Raji (cell line): ENCODE results near the gene OR11A1.

Source experiments
- POLR2A ChIP-seq: IDR thresholded peaks from 2 replicates; pipeline ENCODE4 v1.6.1; 2011; ENCODE audit warnings: low read depth, low read length, control low read depth; ENCODE audit not compliant: insufficient read depth

The OR11A1 gene, protein sequence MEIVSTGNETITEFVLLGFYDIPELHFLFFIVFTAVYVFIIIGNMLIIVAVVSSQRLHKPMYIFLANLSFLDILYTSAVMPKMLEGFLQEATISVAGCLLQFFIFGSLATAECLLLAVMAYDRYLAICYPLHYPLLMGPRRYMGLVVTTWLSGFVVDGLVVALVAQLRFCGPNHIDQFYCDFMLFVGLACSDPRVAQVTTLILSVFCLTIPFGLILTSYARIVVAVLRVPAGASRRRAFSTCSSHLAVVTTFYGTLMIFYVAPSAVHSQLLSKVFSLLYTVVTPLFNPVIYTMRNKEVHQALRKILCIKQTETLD

GRCh38 chr6:29456971-29457370 is at the start of gene OR11A1, which contains the start of gene OR2H1:
Gene OR11A1, minus strand, starts transcription at chr6:29457071. Its CDS starts 29,430 bp downstream, at chr6:29427641.
Gene OR2H1, plus strand, starts transcription at chr6:29457155. Its CDS starts 4,615 bp downstream, at chr6:29461770.
- no peak for TF ChIP-seq POLR2A

DNA sequence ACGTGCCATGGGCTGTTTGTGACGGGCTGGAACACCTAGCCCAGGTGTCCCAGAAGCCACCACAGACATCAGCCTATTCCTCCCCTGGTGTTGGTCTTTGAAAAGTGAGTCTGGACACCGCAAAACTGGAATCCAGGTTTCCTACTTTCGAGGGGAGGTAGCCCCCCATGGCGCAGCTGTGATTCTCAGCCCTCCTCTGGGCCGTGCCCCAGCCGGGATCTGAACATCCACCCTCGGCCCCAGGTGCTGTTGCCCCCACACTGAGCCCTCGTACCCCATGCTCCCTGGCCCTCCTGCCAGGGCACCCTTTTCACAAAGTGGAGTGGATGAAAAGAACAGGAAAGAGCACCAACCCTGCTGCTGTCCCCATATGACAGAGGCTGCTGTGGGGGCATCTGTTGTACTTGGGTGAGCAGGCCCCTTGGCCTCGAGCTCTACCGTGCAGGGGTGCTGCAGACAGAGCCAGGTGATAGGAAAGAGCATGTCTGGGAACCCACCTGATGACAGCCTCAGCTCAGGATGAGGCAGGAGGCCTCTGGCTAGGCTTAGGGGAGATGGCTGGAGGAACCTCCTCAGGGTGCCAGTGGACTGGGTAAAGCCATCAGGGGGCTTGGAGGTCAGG is 49.7 kb upstream of the OR11A1 start:
- no peak for TF ChIP-seq POLR2A

DNA sequence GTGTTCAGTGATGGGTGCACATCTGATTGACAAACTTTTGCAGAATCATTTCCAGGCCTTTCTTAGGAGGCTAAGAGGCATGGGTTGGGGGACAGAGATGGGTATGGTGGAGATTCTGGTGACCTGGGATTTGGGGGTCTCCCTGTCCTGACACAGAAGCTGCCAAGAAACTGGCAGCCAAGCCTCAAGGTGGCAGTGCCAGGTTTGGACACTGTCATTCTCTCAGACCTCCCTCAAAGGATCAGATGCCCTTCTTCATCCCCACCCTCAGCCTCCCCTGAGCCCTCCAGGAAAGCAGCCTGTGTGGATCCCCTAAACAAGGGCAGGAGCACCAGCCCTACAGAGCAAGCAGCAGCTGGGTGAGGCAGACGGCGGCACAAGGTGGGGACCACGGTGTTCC is 48.9 kb upstream of the OR11A1 start:
- no peak for TF ChIP-seq POLR2A

DNA sequence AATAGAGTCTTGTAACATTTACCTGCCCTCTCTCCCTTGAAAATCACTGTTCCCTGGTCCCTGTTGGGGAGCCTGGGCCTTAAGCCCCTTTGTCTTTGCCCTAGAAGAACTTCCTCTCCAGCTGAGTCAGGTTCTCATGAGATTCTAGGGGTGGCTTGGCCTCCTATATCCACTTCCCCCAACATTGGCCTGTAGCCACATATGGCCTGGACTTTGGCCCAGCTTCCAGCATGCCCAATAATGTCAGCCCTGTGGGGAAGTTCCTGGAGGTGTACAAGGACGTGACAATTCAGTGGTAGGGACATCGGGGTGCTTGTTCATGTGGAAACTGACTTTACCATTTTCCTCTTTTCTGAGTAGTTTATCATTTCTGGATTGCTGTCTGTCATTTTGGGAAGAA is 48.1 kb upstream of the OR11A1 start:
- TF ChIP-seq POLR2A, result no peak

- TF ChIP-seq POLR2A, result no peak
Observed at GRCh38 chr6:29502597-29502996, 45.7 kb upstream of the OR11A1 start.

DNA sequence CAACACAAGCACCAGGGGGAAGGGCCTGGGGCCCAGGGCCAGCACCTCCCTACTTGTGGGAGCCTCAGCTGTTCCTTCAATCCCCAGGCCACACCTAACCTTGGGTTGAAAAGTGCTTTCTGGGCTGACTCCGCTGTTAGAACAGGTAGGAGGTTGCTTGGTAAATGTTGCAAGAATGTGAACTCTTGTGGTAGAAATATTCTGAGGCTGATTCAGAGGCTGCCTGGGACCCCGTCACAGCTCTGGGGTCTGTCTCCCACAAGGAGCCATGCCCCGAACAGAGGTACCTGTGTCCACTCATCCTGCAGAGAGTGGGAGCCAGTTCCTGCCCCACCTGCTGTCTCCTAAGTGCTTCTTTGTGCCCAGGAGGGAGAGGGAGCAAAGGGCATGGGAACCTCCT is 45.3 kb upstream of the OR11A1 start:
- no peak for TF ChIP-seq POLR2A

DNA sequence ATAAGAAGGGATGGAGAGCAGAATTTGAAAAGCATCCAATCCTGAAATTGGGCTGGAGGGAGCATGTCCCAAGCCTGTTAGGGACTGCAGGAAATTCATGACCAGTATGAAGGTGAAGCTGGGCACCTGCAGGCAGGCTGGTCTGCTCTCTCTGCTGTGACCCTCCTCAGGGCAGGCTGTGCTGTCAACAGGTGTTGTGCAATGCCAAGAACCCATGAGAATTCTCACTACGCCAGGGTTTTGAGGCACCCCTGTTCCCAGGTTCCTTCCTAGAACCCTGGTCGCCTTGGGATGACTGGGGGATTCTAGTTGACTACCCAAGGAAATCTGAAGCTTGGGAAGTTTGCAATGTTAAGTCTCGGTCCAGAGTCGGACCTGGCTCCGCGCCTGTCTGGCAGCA is 44.2 kb upstream of the OR11A1 start:
- TF ChIP-seq POLR2A, result no peak

DNA sequence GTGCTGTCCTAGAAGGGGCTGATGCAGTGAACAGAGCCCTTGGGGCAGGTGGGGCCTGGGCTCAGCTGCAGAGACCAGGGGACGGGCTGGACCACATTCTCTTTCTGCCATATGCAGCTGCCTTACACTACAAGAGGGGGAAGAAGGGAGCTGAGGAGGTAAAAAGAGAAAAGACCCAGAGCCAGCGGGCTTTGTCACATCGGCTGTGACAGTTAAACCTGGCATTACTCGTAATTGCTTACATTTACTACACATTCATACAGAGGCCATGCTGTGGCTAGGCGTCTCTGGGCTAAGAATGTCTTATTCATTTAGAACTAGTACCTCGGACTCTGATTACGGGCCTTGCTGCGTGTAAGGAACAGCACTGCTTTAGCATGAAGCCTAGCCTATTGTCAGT is 43.7 kb upstream of the OR11A1 start:
- TF ChIP-seq POLR2A, result no peak

GRCh38 chr6:29499704-29500103 is 42.8 kb upstream of the OR11A1 start:
- TF ChIP-seq POLR2A, result no peak

DNA sequence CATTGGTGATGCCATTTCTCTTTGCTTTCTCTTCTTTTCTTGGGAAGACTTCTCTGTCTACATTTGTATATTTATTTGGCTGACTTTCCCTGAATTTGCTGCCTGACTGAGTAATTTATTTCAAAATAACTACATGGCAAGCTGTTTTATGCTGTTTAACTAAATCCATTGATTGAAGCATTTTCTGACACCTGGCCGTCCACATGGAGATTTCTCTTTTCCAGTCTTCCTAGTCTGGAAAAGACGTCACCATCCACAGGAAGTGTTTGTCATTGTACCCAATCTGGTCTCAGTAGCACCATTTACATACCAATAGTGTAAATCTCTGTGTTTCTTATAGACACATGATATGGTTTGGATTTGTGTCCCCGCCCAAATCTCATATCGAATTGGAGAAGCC is 40.1 kb upstream of the OR11A1 start:
- TF ChIP-seq POLR2A, result no peak

GRCh38 chr6:29495571-29495970 is 38.7 kb upstream of the OR11A1 start:
- no peak for TF ChIP-seq POLR2A

GRCh38 chr6:29494131-29494530 is 37.3 kb upstream of the OR11A1 start:
- TF ChIP-seq POLR2A, result no peak

DNA sequence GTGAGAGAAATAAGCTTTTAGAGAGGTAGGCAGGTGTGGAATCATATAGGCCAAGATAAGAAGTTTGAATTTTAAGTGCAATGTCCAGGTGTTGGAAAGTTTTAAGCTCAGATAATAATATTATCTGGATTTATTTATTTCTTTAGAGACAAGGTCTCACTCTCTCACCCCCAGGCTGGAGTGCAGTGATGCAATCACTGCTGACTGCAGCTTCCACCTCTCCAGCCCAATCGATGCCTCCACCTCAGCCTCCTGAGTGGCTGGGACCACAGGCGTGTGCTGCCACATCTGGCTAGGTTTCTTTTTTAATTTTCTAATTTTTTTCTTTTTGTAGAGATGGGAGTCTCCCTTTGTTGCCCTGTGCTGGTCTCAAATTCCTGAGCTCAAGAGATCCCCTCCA is 36.4 kb upstream of the OR11A1 start:
- TF ChIP-seq POLR2A, result no peak

- TF ChIP-seq POLR2A, result no peak
Observed at GRCh38 chr6:29491574-29491973, 34.7 kb upstream of the OR11A1 start.

DNA sequence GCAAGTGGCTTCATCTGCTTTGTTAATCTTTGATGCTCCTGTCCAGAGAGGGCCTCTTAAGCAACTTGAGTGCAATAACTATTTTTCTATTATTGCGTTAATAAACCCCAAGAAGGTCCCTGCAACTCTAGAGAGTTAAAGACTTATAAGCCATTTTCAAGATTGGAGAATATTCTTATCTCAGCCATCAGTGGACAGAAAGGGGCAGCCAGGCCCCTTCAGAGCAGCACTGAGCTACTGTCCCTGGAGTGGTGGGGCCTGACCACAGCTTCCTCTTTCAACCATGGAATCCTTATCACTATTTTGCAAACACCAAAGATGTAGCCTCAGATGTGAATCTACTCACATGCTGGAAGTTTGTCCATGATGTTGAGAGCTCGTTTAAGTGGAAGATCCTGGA is 33.7 kb upstream of the OR11A1 start:
- no peak for TF ChIP-seq POLR2A

DNA sequence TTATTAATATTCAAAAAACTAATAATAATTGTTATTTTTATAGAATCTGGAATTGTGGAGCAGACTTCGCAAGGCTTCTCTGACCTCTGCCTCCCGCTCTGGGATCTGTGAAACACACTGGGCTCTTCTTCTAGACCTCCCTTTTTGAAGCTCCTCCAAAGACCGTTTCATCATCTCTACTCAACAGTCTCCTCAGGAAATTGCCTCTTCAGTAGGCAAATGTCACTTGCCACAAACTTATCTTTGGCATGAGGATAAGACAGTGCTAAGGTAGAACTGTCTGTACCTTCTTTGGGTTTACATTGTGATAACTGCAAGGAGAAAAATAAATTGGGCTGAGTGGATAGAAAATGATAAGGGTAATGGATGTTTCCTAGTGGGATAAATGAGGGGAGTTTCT is 33.2 kb upstream of the OR11A1 start:
- TF ChIP-seq POLR2A, result no peak

DNA sequence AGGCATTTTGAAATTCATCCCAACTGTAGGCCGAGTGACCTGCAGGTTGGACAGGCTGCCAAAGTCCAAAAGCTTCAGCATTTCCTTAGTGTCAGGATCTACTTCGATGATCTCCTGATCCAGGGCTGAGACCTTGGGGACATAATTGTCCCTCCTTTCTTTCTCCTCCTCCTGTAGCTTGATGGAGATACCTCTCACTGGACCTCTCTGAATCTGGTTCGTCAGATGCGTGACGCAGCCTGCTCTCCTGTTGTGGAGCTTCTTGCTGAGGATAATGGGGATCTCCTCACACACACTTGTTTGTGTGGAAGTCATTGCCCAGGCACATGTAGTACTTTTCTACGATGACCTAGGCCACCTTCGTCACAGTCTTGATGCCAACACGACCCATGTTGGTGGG is 32.4 kb upstream of the OR11A1 start:
- no peak for TF ChIP-seq POLR2A
